GM18520 (cell line): ENCODE measurements around the gene BSND.

ENCODE experiments used
- ATAC-seq: cut with Tn5 transposase; IDR thresholded peaks from one replicate; pipeline ENCODE4 v1.9.1; 2021; ENCODE audit not compliant: unreplicated experiment

Gene BSND

GRCh38 chr1:55060133-55060999 is 61.6 kb downstream of the BSND start:
- ATAC-seq: peak; percentile 52

- ATAC-seq: no peak
Observed at GRCh38 chr1:55061000-55061705, 62.4 kb downstream of the BSND start.
